HG03066 (cell line): Measurements from ENCODE around the gene DUSP16.

Experiments used
- ATAC-seq: cut with Tn5 transposase; IDR thresholded peaks from one replicate; pipeline ENCODE4 v1.9.1; 2021; ENCODE audit warnings: low read depth; ENCODE audit not compliant: unreplicated experiment

Gene DUSP16

GRCh38 chr12:12550277-12550676 is 12.4 kb downstream of the DUSP16 start:
- no peak for ATAC-seq

DNA sequence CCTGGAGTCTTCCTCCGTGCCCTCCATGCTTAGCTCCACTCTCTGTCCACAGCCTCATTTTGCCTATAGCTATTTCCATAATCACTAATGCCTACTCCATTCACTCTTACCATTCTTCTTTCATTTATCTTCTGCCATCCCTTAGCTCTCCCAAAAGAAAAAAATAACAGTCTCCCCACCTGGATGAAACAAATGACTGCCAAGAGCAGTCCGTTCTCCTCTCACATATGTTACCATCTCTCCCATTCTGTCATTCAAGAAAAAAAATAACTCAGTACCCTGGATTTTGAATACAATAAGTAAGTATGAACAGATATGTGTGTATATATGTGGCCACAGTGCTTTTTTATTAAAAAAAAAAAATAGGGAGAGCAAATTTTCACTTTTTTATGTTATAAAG is 13.2 kb downstream of the DUSP16 start:
- ATAC-seq, result no peak

- no peak for ATAC-seq
These were observed 13.9 kb downstream of the DUSP16 start for GRCh38 chr12:12548713-12549112.

DNA sequence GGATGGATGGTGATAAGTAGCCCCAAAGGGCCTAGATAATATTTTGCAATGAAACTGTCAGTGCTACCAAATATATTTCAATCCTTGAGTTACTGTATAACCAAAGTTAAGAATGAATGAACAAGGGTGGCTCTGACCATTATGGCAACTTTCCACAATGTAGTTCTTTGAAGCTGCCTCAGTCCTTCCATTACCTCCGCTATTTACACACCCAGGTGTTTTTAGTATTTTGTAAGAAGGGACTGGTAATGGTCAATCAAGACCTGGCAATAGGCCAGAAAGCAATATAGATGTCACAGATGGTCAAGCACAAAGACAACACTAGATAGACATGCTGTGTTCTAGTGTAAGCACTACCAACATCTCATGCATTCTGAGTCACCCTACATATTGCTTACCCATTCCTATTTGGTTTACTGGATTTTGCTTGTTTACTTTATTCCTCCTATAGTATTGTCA is 16.3 kb downstream of the DUSP16 start:
- no peak for ATAC-seq

DNA sequence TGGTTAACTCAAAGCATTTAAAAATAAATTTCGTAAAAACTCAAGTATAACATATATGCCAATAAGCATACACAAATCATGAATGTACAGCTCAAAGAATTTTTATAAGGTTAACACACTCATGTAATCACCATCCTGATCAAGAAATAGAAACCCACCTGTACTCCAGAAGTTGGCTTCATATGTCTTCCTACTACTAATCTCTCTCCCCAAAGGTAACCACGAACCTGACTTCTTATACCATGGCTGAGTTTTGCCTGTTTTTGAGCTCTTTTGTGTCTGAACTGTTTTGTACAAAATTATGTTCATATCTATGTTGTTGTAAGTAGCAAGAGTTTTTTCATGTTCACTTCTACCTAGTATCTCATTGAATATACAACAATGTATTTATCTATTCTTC is 18.7 kb downstream of the DUSP16 start:
- no peak for ATAC-seq

DNA sequence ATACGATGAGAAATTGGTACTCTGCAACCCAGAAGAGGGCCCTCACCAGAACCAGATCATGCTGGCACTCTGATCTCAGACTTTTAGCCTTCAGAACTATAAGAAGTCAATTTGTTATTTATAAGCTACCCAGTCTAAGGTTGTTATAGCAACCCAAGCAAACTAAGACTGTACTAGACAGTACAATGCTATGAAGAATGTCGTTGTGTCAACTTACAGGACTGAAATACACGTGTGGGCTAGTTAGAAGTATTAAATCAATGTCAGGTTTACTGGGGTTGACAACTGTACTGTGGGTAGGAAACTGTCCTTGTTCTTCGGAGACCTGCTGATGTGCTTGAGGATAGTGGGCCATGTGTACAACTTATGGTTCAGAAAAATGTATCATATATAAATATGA is 19.7 kb downstream of the DUSP16 start:
- ATAC-seq, result no peak

- ATAC-seq, result no peak
These were observed 20.4 kb downstream of the DUSP16 start for GRCh38 chr12:12542286-12542685.

DNA sequence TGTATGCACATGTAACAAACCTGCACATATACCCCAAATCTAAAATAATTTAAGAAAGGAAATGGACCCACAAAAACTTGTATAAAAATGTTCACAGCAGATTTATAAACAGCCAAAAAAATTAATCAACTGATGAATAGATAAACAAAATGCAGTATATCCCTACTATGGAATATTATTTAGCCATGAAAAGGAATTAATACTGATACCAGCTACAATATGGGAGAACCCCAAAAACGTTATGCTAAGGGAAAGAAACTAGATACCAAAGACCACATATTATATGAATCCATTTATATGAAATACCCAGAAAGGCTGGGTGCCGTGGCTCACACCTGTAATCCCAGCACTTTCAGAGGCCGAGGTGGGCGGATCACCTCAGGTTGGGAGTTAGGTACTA is 20.9 kb downstream of the DUSP16 start:
- ATAC-seq, result no peak

- no peak for ATAC-seq
These were observed 22.2 kb downstream of the DUSP16 start for GRCh38 chr12:12540261-12541013.

GRCh38 chr12:12539028-12539810 is 23.4 kb downstream of the DUSP16 start:
- no peak for ATAC-seq

- ATAC-seq, result no peak
These were observed 24.1 kb downstream of the DUSP16 start for GRCh38 chr12:12538535-12538934.

- no peak for ATAC-seq
These were observed 25.2 kb downstream of the DUSP16 start for GRCh38 chr12:12537421-12537820.

- ATAC-seq, result no peak
These were observed 27.7 kb downstream of the DUSP16 start for GRCh38 chr12:12534975-12535374.

- ATAC-seq, result no peak
These were observed 28.3 kb downstream of the DUSP16 start for GRCh38 chr12:12534166-12534866.

DNA sequence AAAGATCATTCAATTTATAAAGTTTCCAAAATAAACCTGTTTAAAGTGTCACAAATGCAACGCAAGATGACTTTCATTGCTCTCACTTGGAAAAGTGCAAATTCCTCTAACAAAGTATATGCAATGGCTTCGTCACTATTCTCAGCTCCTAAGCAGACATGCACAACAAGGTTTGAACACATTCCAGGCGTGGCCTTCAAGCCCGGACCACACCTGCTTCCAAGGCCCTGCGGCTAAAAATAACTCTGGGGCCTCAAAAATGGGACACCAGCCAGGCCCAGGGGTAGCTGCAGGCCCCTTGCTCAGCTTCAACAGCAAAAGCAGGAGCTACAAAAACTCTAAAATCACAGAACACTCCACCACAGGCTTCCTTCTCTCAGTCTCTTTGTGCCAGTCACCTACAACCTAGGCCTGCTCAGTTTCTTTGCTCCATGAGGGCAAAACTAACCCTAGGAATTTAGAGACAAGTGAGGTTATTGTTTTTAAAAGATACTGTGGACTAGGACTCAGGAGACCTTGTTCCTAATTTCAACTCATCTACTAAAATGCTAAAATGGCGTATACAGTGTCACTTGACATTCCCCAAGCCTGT is 29.3 kb downstream of the DUSP16 start:
- ATAC-seq, result no peak

- ATAC-seq, result no peak
These were observed 31.5 kb downstream of the DUSP16 start for GRCh38 chr12:12531194-12531593.

DNA sequence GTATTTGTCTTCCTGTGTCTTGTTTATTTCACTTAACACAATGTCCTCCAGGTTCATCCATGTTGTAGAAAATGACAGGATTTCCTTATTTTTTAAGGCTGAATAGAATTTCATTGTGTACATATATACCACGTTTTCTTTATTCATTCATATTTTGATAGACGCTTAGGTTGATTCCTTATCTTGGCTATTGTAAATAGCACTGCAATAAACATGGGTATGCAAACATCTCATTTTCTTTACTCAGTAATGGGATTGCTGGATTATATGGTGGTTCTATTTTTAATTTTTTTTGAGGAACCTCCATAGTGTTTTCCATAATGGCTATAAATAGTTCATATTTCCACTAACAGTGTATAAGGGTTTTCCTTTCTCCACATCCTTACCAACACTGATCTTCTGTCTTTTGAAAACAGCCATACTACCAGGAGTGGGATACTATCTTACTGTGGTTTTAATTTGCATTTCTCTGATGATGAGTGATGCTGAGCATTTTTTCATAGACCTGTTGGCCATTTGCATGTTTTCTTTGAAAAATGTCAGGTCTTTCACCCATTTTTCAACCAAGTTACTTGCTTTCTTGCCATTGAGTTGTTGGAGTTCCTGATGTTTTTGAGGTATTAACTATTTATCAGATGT is 32.8 kb downstream of the DUSP16 start:
- ATAC-seq, result no peak

DNA sequence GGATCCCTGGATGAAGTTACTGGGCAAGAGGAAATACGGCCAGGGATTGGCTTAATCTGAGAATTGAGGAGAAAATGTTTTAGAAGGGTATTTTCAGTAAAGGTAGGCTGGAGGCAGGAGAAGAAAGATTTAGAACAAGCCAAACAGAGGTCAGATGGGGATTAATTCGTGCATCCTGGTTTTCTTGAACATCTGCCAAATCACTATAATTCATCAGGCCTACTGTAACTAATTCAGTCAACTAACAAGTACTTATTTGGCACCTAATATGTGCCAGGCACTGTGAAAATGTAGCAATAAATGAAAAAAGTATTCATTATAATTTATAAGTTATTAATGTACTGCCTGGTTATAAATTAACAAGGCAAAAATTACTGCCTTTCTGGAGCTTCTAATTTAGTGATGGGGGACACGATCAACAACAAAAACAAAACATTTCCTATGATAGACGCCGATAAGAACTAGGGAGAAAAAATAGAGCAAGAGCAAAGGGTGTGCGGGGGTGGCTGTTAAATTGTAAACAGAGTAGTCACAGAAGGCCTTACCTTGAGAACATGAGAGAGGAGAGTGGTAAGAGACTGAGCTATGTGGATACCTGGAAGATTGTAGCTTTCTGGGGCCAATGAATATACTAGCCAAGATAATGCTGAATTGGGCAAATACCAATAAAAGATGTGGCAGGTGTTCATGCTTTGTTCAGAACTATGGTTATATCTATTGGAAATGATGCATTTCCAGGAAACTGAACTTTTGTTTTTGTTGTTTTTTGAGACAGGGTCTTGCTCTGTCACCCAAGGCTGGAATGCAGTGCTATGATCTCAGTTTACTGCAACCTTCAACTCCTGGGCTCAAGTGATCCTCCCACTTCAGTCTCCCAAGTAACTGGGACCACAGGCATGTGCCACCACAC is 34.0 kb downstream of the DUSP16 start:
- no peak for ATAC-seq

DNA sequence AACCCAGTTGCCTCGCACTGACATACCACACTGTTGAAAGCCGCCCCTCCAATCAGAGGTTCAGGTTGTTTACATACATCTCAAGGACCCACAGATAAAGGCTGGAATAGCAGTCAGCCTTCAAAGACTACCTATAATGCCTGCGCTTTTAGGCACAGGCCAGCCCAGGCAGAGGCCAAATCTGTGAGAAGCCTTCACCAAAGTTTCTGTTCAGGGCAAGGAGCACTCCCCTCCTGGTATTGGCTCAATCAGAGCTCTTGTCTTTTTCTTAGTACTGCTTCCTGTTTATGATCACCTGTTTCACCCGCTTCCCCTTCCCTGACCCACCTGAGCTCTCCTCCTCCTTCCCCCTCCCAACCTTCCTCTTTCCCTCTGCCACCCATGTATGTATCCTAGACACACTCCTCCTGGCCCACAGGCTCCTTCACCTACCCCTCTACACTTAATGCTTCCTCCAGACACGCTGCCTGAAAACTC is 34.8 kb downstream of the DUSP16 start:
- no peak for ATAC-seq
